OCI-LY3 (cell line): ENCODE results near the gene CYSLTR2.

ENCODE experiments used
- H2AFZ ChIP-seq: fragments of 200-600, 300-600 bp; shearing (Covaris generic); 2 replicates; pipeline ENCODE4 v1.6.0; 2014; ENCODE audit warnings: antibody characterized with exemption, low read depth, low read length
- H3K27ac ChIP-seq: fragments of 200-600, 300-600 bp; sonication (generic); 2 replicates; pipeline ENCODE4 v1.5.1; 2014; ENCODE audit warnings: mild to moderate bottlenecking, low read length, moderate library complexity, mixed read lengths
- H3K27me3 ChIP-seq: fragments of 200-600, 300-600 bp; sonication (generic); 2 replicates; pipeline ENCODE4 v1.6.1; 2014; ENCODE audit warnings: low read depth, low read length, mixed read lengths
- H3K36me3 ChIP-seq: fragments of 200-600, 300-600 bp; sonication (generic); replicated peaks from 2 replicates; pipeline ENCODE3; 2014; ENCODE audit warnings: low read depth, low read length, mixed read lengths
- H3K4me1 ChIP-seq: fragments of 300-600, 200-600 bp; sonication (generic); 2 replicates; pipeline ENCODE4 v1.6.1; 2014; ENCODE audit warnings: low read length, mixed read lengths
- H3K4me2 ChIP-seq: fragments of 200-600, 300-600 bp; sonication (generic); 2 replicates; pipeline ENCODE4 v1.6.1; 2014; ENCODE audit warnings: low read length, mixed read lengths
- H3K4me3 ChIP-seq: fragments of 300-600, 200-600 bp; sonication (generic); 2 replicates; pipeline ENCODE4 v1.5.1; 2014; ENCODE audit warnings: antibody characterized with exemption, mild to moderate bottlenecking, low read length, moderate library complexity
- H3K79me2 ChIP-seq: fragments of 300-600, 200-600 bp; shearing (Covaris generic); 2 replicates; pipeline ENCODE4 v1.6.1; 2014; ENCODE audit warnings: mild to moderate bottlenecking, low read length, mixed read lengths
- H3K9ac ChIP-seq: fragments of 300-600, 200-600 bp; shearing (Covaris generic); 2 replicates; pipeline ENCODE4 v1.6.0; 2014; ENCODE audit warnings: mild to moderate bottlenecking, low read length, moderate library complexity
- H3K9me3 ChIP-seq: fragments of 200-600, 300-600 bp; shearing (Covaris generic); 2 replicates; pipeline ENCODE4 v1.6.1; 2014; ENCODE audit warnings: low read length, mixed read lengths; ENCODE audit not compliant: insufficient read depth
- H4K20me1 ChIP-seq: fragments of 200-600, 300-600 bp; sonication (generic); 2 replicates; pipeline ENCODE4 v1.6.1; 2016; ENCODE audit warnings: low read length, mixed read lengths; ENCODE audit not compliant: insufficient read depth
- CTCF ChIP-seq: fragments of 200-600, 300-600 bp; sonication (generic); IDR thresholded peaks from 2 replicates; pipeline ENCODE4 v1.5.1; 2014; ENCODE audit warnings: antibody characterized with exemption, low read length, low read depth
- EZH2phosphoT487 ChIP-seq: fragments of 200-600 bp; shearing (Covaris generic); IDR thresholded peaks from 2 replicates; pipeline ENCODE4 v1.6.1; 2018; ENCODE audit warnings: antibody characterized with exemption, mixed run types, low read depth

Gene CYSLTR2

GRCh38 chr13:48728876-48729275 lies 75.1 kb downstream of the CYSLTR2 start:
- peak overlapping the region; percentile 15; the same call in 1 of the 2 replicates for H3K27ac ChIP-seq
- H3K9ac ChIP-seq: no peak overlapping the region
- no peak overlapping the region for H3K4me3 ChIP-seq
- no peaks in the 10 kb centered on the region for H3K79me2 ChIP-seq
- peaks cover 57% of the 10 kb centered on the region for H3K4me1 ChIP-seq
- H3K27me3 ChIP-seq: 0 out of 2 replicates have a peak, but pooled peaks cover 2% of the 10 kb centered on the region
- H4K20me1 ChIP-seq: no peaks in the 10 kb centered on the region
- TF ChIP-seq EZH2phosphoT487 (no peak), CTCF (no peak)
- no peak overlapping the region for H2AFZ ChIP-seq
- no peak overlapping the region for H3K4me2 ChIP-seq
- H3K36me3 ChIP-seq: peaks cover 8% of the 10 kb centered on the region
- H3K9me3 ChIP-seq: peaks cover 6% of the 10 kb centered on the region; the same call in 1 of the 2 replicates

DNA sequence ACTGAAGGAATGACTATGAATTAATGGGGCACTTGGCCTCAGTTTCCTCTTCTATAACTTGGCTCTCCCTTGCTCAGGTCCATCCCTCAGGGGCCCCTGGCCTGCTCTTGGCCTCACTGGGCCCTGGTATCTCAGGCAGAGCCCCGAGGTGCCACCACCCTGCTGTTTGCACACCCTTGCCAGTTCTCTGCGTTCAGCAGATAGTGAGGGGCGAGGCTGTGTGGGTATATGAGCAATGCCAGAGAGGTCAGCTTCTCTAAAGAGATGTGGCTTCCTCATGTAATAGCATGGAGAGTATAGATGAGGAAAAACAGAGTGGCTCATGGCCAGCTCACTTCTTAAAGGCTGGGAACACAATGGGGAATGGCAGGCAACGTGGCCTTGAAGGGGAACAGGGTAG lies 76.1 kb downstream of the CYSLTR2 start:
- H2AFZ ChIP-seq: no peak overlapping the region
- H3K4me2 ChIP-seq: peak overlapping the region; percentile 93
- peak overlapping the region; percentile 85 for H3K27ac ChIP-seq
- H3K36me3 ChIP-seq: peaks cover 8% of the 10 kb centered on the region
- H4K20me1 ChIP-seq: no peaks in the 10 kb centered on the region
- H3K9ac ChIP-seq: peak overlapping the region; percentile 2; the same call in 1 of the 2 replicates
- no peak overlapping the region for H3K4me3 ChIP-seq
- TF ChIP-seq CTCF: no peak
- 0 out of 2 replicates have a peak, but pooled peaks cover 2% of the 10 kb centered on the region for H3K27me3 ChIP-seq
- peaks cover 3% of the 10 kb centered on the region; the same call in 1 of the 2 replicates for H3K9me3 ChIP-seq
- H3K79me2 ChIP-seq: no peaks in the 10 kb centered on the region
- H3K4me1 ChIP-seq: peaks cover 57% of the 10 kb centered on the region

GRCh38 chr13:48731001-48731658 lies 77.4 kb downstream of the CYSLTR2 start:
- Histone ChIP-seq H4K20me1 (no peaks in the 10 kb centered on the region), H3K4me1 (peaks cover 57% of the 10 kb centered on the region), H3K27me3 (0 out of 2 replicates have a peak, but pooled peaks cover 2% of the 10 kb centered on the region), H3K9me3 (no peaks in the 10 kb centered on the region), H3K79me2 (no peaks in the 10 kb centered on the region), H3K9ac (peak overlapping the region; percentile 70), H3K27ac (peak overlapping the region; percentile 85), H3K36me3 (peaks cover 8% of the 10 kb centered on the region), H2AFZ (peak overlapping the region; percentile 31; the same call in 1 of the 2 replicates), H3K4me2 (peak overlapping the region; percentile 93), H3K4me3 (peak overlapping the region; percentile 71)
- TF ChIP-seq CTCF: peak; percentile 20
- no peak for TF ChIP-seq EZH2phosphoT487

GRCh38 chr13:48731957-48732569 lies 78.3 kb downstream of the CYSLTR2 start:
- Histone ChIP-seq H2AFZ (peak overlapping the region; percentile 49; the same call in 1 of the 2 replicates), H3K79me2 (no peaks in the 10 kb centered on the region), H3K9me3 (no peaks in the 10 kb centered on the region), H3K9ac (peak overlapping the region; percentile 70), H3K36me3 (peaks cover 5% of the 10 kb centered on the region), H3K27ac (peak overlapping the region; percentile 85), H3K4me2 (peak overlapping the region; percentile 93), H3K4me3 (peak overlapping the region; percentile 71), H3K4me1 (peaks cover 52% of the 10 kb centered on the region), H4K20me1 (no peaks in the 10 kb centered on the region), H3K27me3 (0 out of 2 replicates have a peak, but pooled peaks cover 2% of the 10 kb centered on the region)
- TF ChIP-seq EZH2phosphoT487 (no peak), CTCF (peak; percentile 97)
